Stimulated activated CD4-positive, alpha-beta T cell treated with anti-CD3 and anti-CD28 coated beads, Interleukin-4, amount 100 ng/mL, for 24 hours (primary cell): ENCODE measurements around the gene CMTM3.
"Not testable (repeated sequence)": the region's sequence is repeated elsewhere in the genome, so short reads cannot be mapped to it uniquely, and the experiment has no call there.

ENCODE experiments used
- DNase-seq: peaks from one replicate; pipeline ENCODE4 v3.0.0-alpha.2; 2020

The CMTM3 gene, protein sequence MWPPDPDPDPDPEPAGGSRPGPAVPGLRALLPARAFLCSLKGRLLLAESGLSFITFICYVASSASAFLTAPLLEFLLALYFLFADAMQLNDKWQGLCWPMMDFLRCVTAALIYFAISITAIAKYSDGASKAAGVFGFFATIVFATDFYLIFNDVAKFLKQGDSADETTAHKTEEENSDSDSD

GRCh38 chr16:66604376-66605176 lies at the start of gene CMTM3:
TSS of gene CMTM3 (plus strand) at chr16:66604704. CDS start at chr16:66604806, 102 bp downstream.
- DNase-seq, result peak; percentile 77

GRCh38 chr16:66560107-66560506 lies 44.4 kb upstream of the CMTM3 start:
- no peak for DNase-seq

DNA sequence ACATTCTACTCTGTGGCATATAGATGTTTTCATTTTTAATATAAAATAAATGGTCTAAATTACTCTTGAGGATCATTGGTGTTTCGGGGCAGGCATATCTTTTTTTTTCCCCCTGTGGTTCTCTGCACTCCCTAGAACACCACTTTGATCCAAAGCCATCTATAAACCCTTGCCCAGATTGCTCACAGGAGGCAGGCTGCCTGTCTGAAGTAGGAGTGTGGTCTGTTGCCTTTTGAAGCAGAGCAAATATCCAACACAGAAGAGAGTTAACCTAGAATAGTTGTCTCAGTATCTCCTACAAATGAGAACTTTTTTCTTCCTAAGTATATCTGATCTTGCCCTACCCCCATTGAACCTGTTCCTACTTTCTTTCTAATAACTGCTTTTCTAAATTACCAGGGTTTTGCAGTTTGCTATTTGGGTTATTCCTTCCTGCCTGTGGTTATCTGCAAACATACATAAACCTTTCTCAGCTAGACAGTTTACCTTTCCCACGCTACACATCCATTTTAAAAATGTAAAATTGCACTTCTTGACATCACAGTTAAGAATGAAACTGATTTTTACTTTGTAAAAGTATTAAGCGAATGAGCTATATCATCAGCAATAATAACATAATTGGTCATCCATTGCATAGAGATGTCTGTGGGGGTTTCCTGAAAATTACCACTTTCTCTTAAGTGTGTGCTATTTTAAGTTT lies 43.0 kb upstream of the CMTM3 start:
- DNase-seq, result no peak

DNA sequence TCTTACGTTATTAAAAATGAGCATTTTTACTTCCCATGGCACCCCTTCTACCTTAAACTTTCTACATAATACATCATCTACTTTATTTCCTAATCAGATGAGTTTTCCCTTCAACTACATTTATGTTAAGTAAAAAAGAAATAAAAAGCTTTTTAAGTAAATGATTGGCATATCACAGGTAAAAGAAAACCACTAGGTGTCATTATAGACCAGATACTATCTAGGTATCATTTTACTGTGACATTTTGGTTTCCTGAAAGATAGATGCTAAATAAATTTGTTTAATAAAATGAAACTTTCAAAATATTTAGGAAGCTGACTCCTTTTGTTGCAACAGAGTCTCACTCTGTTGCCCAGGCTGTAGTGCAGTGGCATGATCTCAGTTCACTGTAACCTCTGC lies 42.1 kb upstream of the CMTM3 start:
- DNase-seq, result no peak

- DNase-seq, result no peak
Measured at GRCh38 chr16:66562986-66563385, 41.5 kb upstream of the CMTM3 start.

GRCh38 chr16:66563574-66564334 lies 40.8 kb upstream of the CMTM3 start:
- DNase-seq, result no peak

GRCh38 chr16:66566051-66566901 lies 38.2 kb upstream of the CMTM3 start, which contains the start of gene CMTM1:
TSS of gene CMTM1 (plus strand) at chr16:66566439. CDS start at chr16:66566514, 75 bp downstream.
- DNase-seq, result no peak

DNA sequence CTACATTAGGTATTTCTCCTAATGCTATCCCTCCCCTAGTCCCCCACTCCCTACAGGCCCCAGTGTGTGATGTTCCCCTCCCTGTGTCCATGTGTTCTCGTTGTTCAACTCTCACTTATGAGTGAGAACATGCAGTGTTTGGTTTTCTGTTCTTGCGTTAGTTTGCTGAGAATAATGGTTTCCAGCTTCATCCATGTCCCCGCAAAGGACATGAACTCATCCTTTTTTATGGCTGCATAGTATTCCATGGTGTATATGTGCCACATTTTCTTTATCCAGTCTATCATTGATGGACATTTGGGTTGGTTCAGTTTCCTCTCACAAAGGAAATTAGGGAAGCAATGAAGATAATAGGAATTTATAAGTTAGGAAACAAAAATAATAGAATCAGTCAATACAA lies 37.2 kb upstream of the CMTM3 start:
- not testable (repeated sequence) for DNase-seq

GRCh38 chr16:66568355-66568754 lies 36.1 kb upstream of the CMTM3 start:
- no peak for DNase-seq

DNA sequence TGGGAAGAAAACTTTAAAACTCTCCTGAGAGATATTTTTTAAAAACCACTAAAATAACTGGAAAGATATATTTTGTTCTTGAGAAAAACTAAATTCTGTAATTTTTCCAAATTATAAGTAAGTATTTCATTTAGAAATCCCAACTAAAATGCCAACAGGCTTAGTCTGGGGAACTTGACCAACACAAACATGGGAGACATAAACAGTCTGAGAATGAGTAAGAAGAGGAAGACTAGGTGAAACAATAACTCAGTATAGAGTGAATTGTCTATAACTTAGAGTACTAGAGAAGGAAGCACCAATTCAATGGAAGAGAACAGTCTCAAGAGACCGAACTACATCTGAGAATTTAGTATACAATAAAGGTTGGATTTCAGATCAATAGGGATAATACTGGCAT lies 35.4 kb upstream of the CMTM3 start:
- no peak for DNase-seq

- DNase-seq, result no peak
Measured at GRCh38 chr16:66569827-66570405, 34.6 kb upstream of the CMTM3 start.

DNA sequence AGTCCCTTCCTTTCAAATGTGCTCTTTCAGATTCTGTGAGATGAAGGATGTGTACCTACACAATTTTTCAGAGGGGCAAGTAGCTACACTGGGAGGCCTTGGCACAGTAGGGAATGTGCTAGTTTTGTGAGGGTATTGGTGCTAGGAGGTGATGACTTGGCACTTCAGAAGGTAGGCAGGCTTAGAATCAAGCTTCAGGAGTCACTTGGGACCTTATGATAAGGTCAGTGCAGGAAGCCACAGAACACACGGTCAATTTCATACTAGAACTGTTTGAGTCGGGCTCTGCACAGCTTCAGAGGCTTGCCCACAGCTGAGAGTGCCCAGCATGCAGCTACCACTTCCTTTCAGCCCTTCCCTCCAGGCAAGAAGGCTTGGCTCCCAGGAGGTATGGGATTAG lies 32.1 kb upstream of the CMTM3 start:
- no peak for DNase-seq

GRCh38 chr16:66574081-66574480 lies 30.4 kb upstream of the CMTM3 start:
- no peak for DNase-seq

DNA sequence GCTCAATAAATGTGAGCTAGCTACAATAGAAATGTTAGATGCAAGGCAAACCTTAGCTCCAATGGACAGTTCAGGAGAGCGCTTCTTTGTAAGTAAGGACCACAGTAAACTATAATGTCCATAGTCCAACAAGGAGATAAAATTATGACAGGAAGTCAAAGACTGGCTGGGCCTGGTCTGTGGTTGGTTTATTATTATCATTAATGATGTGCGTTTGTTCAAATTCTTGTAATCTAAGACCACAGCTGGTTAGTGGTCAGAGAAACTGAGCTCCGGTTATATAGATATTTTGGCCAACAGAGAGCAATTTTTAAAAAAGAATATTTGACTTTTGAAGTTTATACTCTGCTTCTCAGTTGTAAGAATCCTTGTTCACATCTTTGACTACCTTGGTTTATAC lies 30.0 kb upstream of the CMTM3 start:
- DNase-seq, result no peak

DNA sequence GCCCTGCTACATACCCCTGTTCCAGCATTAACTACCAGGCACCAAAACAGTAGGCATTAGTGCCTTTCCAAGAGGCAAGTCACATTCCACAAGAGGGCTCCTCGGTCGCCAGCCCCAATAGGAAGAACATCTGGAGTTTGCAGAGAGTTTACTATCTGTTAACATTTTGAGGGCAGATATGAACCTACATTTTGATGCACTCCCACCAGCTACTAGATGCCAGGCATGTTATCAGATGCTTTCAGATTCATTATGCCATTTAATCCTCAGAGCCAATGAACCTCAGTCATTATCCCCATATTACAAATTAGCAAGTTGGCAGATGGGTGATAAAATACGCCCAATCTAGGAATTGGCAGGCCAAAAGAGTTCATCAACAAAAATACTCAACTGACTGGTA lies 29.4 kb upstream of the CMTM3 start:
- no peak for DNase-seq

GRCh38 chr16:66576296-66576695 lies 28.2 kb upstream of the CMTM3 start:
- no peak for DNase-seq

- DNase-seq, result no peak
Measured at GRCh38 chr16:66578651-66579531, 25.6 kb upstream of the CMTM3 start, which contains the start of gene CMTM2. TSS of gene CMTM2 (plus strand) at chr16:66579463. CDS start at chr16:66579608, 145 bp downstream.

DNA sequence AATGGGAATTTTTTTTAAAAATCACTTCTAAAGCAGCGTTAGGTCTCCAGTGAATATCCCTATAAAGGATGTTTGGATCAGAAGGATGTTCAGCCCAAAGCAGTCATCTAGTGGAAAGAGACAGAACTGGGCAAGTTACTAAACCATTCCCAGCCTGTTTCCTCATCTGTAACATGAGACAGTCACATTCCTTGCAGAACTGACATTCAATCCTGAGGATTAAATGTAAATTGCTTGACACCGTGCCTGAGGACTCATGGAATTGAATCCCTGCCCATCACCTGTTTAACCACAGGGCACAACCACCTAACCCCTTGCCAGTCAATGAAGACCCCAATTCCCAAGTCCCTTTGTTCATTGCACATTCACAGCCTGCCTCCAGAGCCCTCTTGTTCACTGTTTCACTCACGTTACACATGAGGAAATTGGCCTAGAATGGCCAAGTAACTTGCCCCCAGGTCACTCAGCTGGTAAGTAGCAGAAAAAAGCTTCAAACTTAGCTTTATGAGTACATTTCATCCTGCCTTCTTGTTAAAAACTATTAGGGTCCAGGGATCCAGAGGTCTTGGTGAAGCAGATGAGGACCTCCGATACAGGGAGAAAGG lies 23.8 kb upstream of the CMTM3 start:
- DNase-seq, result no peak

DNA sequence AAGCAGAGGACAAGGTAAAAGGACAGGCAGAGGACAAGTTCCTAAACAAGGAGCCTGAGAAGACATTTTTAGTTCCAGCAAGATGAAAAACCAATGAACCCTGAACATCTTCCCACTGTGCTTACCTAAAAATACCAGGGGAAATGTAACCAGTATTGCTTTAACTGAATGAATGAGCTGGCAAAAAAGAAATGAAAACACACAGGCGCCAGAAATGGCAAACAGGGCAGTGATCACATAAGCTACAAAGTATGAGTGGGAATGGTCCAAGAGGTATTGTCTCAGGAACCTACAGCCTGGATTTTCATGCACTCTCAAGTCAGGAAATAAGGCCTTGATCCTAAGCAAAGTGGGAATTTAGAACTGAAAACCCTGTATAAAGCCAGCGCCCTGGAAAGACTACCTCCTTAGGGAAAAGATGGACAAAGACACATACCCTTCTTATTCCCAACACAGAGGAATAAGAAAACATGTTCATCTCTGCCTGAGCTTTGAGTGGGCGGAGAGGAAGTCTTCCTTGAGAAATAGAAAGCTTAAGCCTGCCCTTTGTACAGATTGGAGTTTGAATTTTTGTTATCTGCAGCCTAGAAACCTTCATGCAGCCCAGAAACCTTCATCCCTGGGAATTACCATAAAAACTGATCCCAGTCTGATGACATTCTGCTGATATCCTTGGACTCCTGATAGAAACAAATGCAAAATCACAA lies 23.1 kb upstream of the CMTM3 start:
- no peak for DNase-seq
